Stomach (tissue), 9 donors: Measurements from ENCODE around the gene USP48. TPM values are rescaled to one million over a fixed set of nuclear protein-coding genes. Genes with fewer than 3 reads are reported as not detected.

Experiments
- DNase-seq, 2 donors: peaks; one replicate each; pipeline versions ENCODE4 v3.0.0 to v3.0.0-alpha.2; 2013 to 2019
- H3K27ac ChIP-seq, 5 donors: fragments of 200-600 bp in 4 of 5; sonication (generic) in 4 of 5; one replicate each; pipeline ENCODE4 v1.5.1; 2013 to 2019; ENCODE audit warnings: mild to moderate bottlenecking in 1 of 5, moderate library complexity in 1 of 5
- H3K27me3 ChIP-seq, 3 donors: fragments of 200-600 bp; sonication (generic); one replicate each; pipeline ENCODE4 v1.5.1; 2017 to 2019; ENCODE audit warnings: mixed run types in 1 of 3
- H3K36me3 ChIP-seq, 4 donors: fragments of 200-600 bp; sonication (generic); 1 replicate in 3 of 4; 2 replicates in 1 of 4; pipeline ENCODE4 v1.5.1; 2016 to 2019
- H3K4me1 ChIP-seq, 4 donors: fragments of 200-600 bp; sonication (generic); one replicate each; pipeline ENCODE4 v1.5.1; 2016 to 2019
- H3K4me3 ChIP-seq, 4 donors: fragments of 200-600 bp; sonication (generic) in 3 of 4; one replicate each; pipeline ENCODE4 v1.5.1; 2016 to 2019; ENCODE audit warnings: mild to moderate bottlenecking in 1 of 4
- H3K9me3 ChIP-seq, 4 donors: fragments of 200-600 bp; sonication (generic); one replicate each; pipeline ENCODE4 v1.5.1; 2016 to 2019
- EP300 ChIP-seq: sonication (generic); formaldehyde crosslinking; IDR thresholded peaks from one replicate; pipeline ENCODE4 v1.6.1; 2017; ENCODE audit warnings: antibody characterized with exemption
- POLR2A ChIP-seq, 4 donors: fragments of 450-650 bp; IDR thresholded peaks; one replicate each; pipeline ENCODE4 v1.6.1; 2016; ENCODE audit warnings: antibody characterized with exemption in 4 of 4, control low read depth in 2 of 4, mild to moderate bottlenecking in 1 of 4, moderate library complexity in 1 of 4
- POLR2AphosphoS5 ChIP-seq, 3 donors: sonication (generic); formaldehyde crosslinking; IDR thresholded peaks; one replicate each; pipeline ENCODE4 v1.6.1; 2016; ENCODE audit warnings: antibody characterized with exemption in 3 of 3
- WGBS, 5 donors: extraction: QIAGEN DNeasy Blood & Tissue Kit in 3 of 5; methylation state at CpG; one replicate each; pipeline versions ENCODE4 v1.1.5 to v1.1.7; 2013 to 2018; 5-methylcytosine and 5-hydroxymethylcytosine counted together
- intact Hi-C: fragments of 100-400 bp; cut with DNase I; formaldehyde crosslinking; loops from one replicate; pipeline ENCODE4 v1.15.1; 2023; ENCODE audit warnings: low total_unique reads
- polyA plus RNA-seq, 3 donors: library from polyadenylated mRNA; stranded (reverse); fragments of 200-250 nt; gene quantifications; one replicate each; pipeline ENCODE4 v1.2.3, GENCODE V29; 2013
- total RNA-seq, 5 donors: library from RNA; depleted of rRNA; stranded (reverse); fragments of >200 nt; gene quantifications; one replicate each; pipeline versions ENCODE4 v1.1.0 to v1.2.3, GENCODE V29; 2014 to 2016
- TF ChIP-seq, protein P1 (sequence below), 7 experiments: fragments of 450-650 bp in 4 of 7; fragments of 200-600 bp in 3 of 7; sonication (generic) in 3 of 7; IDR thresholded peaks; one replicate each; pipeline ENCODE4 v1.5.1; 2016 to 2019; ENCODE audit warnings: antibody characterized with exemption in 7 of 7, control low read depth in 2 of 7, mild to moderate bottlenecking in 1 of 7
- donor health status: healthy with polysubstance abuse.
- donor health status: Bipolar disorder and iron deficiency.
- donor health status: healthy.

The USP48 gene
- total and polyA plus RNA-seq, 8 donors = 12.7 to 144 (median 78.7) TPM

DNA sequence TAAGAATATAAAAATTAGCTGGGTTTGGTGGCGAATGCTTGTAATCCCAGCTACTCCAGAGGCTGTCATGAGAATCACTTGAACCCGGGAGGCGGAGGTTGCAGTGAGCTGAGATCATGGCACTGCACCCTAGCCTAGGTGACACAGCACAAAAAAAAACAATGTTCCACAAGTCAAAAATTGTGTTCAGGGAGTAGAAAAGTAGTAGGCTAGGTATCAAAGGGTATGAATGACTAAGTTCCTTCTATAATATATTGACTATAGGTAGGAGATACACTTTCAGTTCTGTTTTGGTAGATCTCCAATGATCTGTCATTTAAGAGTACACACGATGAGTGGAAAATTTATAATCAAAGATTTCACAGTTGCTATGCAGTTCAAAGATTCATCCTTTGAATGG, 16.7 kb downstream of the USP48 start:
- Histone ChIP-seq H3K27me3 (no peaks in the 10 kb centered on the region), H3K27ac (peak overlapping the region in 3 of 5 donors; percentile 10 to 80 (median 75)), H3K4me3 (no peak overlapping the region), H3K36me3 (peaks cover 0 to 5% (median 0%) of the 10 kb centered on the region in 4 donors), H3K4me1 (peaks cover 42 to 93% (median 57%) of the 10 kb centered on the region in 4 donors), H3K9me3 (no peaks in the 10 kb centered on the region)
- 73 to 88% (median 85%) methylated on average over 4 of the region's 4 CpGs for WGBS, 5 donors
- intact Hi-C loops = no loop called here
- no peak for TF ChIP-seq POLR2AphosphoS5 (IDR thresholded peaks at IDR 0.05)
- TF ChIP-seq, protein P1, sequence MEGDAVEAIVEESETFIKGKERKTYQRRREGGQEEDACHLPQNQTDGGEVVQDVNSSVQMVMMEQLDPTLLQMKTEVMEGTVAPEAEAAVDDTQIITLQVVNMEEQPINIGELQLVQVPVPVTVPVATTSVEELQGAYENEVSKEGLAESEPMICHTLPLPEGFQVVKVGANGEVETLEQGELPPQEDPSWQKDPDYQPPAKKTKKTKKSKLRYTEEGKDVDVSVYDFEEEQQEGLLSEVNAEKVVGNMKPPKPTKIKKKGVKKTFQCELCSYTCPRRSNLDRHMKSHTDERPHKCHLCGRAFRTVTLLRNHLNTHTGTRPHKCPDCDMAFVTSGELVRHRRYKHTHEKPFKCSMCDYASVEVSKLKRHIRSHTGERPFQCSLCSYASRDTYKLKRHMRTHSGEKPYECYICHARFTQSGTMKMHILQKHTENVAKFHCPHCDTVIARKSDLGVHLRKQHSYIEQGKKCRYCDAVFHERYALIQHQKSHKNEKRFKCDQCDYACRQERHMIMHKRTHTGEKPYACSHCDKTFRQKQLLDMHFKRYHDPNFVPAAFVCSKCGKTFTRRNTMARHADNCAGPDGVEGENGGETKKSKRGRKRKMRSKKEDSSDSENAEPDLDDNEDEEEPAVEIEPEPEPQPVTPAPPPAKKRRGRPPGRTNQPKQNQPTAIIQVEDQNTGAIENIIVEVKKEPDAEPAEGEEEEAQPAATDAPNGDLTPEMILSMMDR (IDR thresholded peaks at IDR 0.05) = no peak
- no peak for TF ChIP-seq EP300
- TF ChIP-seq POLR2A (IDR thresholded peaks at IDR 0.05) = no peak
- DNase-seq = no peak

DNA sequence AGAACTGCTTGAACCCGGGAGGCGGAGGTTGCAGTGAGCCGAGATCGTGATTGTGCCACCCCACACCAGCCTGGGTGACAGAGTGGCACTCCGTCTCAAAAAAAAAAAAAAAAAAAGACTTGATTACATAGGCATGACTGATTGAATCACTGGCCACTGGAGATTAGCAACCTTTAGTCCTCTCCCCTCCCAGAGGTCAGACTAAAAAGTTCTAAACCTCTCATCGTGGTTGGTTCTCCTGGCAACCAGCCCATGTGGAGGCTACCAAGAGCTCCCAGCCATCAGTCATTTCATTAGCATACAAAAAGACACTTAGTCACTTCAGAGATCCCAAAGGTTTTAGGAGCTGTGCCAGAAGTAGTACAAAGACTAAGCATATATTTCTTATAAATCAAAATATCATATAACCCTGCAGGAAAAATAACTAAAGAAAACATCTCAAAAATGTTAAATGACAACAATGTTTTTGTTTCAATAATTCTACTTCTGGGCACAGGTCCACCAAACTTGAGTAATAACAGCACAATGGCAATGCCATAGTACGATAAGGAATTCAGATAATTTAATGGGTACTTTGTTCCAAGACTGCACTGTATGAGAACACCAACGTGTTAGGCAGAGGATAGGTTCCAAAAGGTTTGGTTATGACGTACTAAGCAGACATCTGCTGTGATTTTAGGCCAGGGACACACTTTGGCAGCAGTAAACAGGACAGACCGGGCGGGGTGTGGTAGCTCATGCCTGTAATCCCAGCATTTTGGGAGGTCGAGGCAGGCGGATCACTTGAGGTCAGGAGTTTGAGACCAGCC, 18.1 kb downstream of the USP48 start:
- 19 to 41% (median 34%) methylated on average over 11 to 13 of the region's 13 CpGs for WGBS, 5 donors
- Histone ChIP-seq H3K27me3 (no peaks in the 10 kb centered on the region), H3K36me3 (peaks cover 0 to 5% (median 0%) of the 10 kb centered on the region in 4 donors), H3K4me1 (peaks cover 42 to 100% (median 62%) of the 10 kb centered on the region in 4 donors), H3K4me3 (no peak overlapping the region), H3K27ac (peak overlapping the region; percentile 68 to 80 (median 75)), H3K9me3 (no peaks in the 10 kb centered on the region)
- intact Hi-C loops = no loop called here
- peak in 2 of 3 donors; percentile 65 to 67 for TF ChIP-seq POLR2AphosphoS5 (IDR thresholded peaks at IDR 0.05)
- TF ChIP-seq, protein P1 (IDR thresholded peaks at IDR 0.05) = no peak
- DNase-seq = peak; percentile 46 to 81

DNA sequence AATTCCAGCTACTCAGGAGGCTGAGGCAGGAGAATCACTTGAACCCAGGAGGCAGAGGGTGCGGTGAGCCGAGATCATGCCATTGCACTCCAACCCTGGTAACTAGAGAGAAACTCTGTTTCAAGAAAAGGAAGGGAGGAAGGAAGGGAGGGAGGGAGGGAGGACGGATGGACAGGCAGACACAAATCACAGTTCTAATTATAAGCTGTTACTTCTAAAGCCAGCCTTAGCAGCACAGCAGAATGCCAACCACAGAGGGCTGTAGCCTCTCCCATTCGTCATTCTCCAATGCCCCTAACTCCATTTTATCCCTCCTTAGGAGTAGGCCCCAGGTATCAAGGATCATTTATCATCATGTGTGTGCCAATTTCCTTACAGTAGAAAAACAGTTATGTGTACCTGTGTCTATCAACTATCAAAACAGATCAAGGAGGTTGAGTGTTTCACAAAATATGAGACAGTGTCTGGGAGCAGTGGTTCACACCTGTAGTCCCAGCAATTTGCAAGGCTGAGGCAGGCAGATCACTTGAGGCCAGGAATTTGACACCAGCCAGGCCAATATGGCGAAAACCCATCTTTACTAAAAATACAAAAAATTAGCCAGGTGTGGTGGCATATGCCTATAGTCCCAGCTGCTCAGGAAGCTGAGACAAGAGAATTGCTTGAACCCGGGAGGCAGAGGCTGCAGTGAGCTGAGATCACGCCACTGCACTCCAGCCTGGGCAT, 19.1 kb downstream of the USP48 start:
- peak overlapping the region; percentile 68 to 80 (median 75) for H3K27ac ChIP-seq
- intact Hi-C loops = no loop called here
- H3K4me1 ChIP-seq = peaks cover 45 to 96% (median 66%) of the 10 kb centered on the region in 4 donors
- no peak overlapping the region for H3K4me3 ChIP-seq
- 64 to 77% (median 71%) methylated on average over 7 of the region's 7 CpGs for WGBS, 5 donors
- DNase-seq = no peak
- no peaks in the 10 kb centered on the region for H3K36me3 ChIP-seq
- TF ChIP-seq, protein P1 (IDR thresholded peaks at IDR 0.05) = no peak
- TF ChIP-seq POLR2A (IDR thresholded peaks at IDR 0.05) (no peak), POLR2AphosphoS5 (IDR thresholded peaks at IDR 0.05) (no peak), EP300 (no peak)
- no peaks in the 10 kb centered on the region for H3K9me3 ChIP-seq
- no peaks in the 10 kb centered on the region for H3K27me3 ChIP-seq

DNA sequence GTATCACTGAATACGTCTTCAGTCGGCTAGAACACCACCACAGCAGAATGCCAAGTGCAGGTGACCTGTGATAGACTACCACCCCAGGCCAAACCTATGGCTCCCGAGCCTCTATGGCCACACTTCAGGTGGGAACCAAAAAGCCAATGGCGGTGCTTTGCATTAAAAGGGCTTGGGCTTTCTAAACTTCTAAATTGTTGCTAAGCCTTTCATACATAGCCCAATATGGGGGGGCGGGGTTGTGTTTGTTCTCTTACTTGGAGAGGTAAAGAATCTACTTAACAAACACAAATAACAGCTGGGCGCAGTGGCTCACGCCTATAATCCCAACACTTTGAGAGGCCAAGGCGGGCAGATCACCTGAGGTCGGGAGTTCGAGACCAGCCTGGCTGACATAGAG, 19.7 kb downstream of the USP48 start:
- no peak for DNase-seq
- WGBS, 5 donors = 49 to 75% (median 66%) methylated on average over 10 of the region's 10 CpGs
- intact Hi-C loops = no loop called here
- Histone ChIP-seq H3K27me3 (no peaks in the 10 kb centered on the region), H3K9me3 (no peaks in the 10 kb centered on the region), H3K4me1 (peaks cover 41 to 89% (median 62%) of the 10 kb centered on the region in 4 donors), H3K27ac (peak overlapping the region; percentile 33 to 80 (median 73)), H3K36me3 (no peaks in the 10 kb centered on the region), H3K4me3 (no peak overlapping the region)
- no peak for TF ChIP-seq POLR2A (IDR thresholded peaks at IDR 0.05)
